AG10803 (cell line): ENCODE measurements around the gene CDH4.

Source experiments
- DNase-seq: peaks from one replicate; pipeline ENCODE4 v3.0.0; 2010; ENCODE audit warnings: low read depth
- H3K4me3 ChIP-seq: 2 replicates; pipeline ENCODE4 v1.5.1; 2011; ENCODE audit warnings: mild to moderate bottlenecking, low read length, control low read depth
- CTCF ChIP-seq: conservative IDR thresholded peaks from 2 replicates; pipeline ENCODE4 v1.5.1; 2011; ENCODE audit warnings: mild to moderate bottlenecking, low read length, control low read depth, inconsistent platforms

CDH4 gene

GRCh38 chr20:61615806-61616205 lies 363.7 kb downstream of the CDH4 start:
- H3K4me3 ChIP-seq, result no peak overlapping the region
- no peak for DNase-seq
- no peak for TF ChIP-seq CTCF

- no peak for DNase-seq
- no peak overlapping the region for H3K4me3 ChIP-seq
- TF ChIP-seq CTCF, result no peak
Observed at GRCh38 chr20:61619751-61620150, 367.7 kb downstream of the CDH4 start.

- H3K4me3 ChIP-seq, result no peak overlapping the region
- no peak for TF ChIP-seq CTCF
- DNase-seq, result no peak
Observed at GRCh38 chr20:61620174-61620573, 368.1 kb downstream of the CDH4 start.

- no peak overlapping the region for H3K4me3 ChIP-seq
- TF ChIP-seq CTCF, result no peak
- DNase-seq, result no peak
Observed at GRCh38 chr20:61621035-61621730, 369.1 kb downstream of the CDH4 start.

- TF ChIP-seq CTCF, result no peak
- H3K4me3 ChIP-seq, result no peak overlapping the region
- DNase-seq, result no peak
Observed at GRCh38 chr20:61621852-61622251, 369.8 kb downstream of the CDH4 start.

- no peak for TF ChIP-seq CTCF
- H3K4me3 ChIP-seq, result no peak overlapping the region
- DNase-seq, result no peak
Observed at GRCh38 chr20:61623451-61623850, 371.4 kb downstream of the CDH4 start.

- no peak for TF ChIP-seq CTCF
- DNase-seq, result no peak
- H3K4me3 ChIP-seq, result no peak overlapping the region
Observed at GRCh38 chr20:61625246-61625645, 373.2 kb downstream of the CDH4 start.
